A549 treated with CpdA at 1 μM for 4 hours (cell line): ENCODE measurements around the gene RTF2. TPM values are rescaled to one million over a fixed set of nuclear protein-coding genes. Genes with fewer than 3 reads are reported as not detected.

ENCODE experiments used
- total RNA-seq: library from RNA; stranded (reverse); fragments of 200-300 nt; extraction: Qiagen RNA extraction; gene quantifications from 5 replicates; pipeline ENCODE4 v1.2.3, GENCODE V29; 2022; ENCODE audit warnings: low read depth

RTF2 gene, protein sequence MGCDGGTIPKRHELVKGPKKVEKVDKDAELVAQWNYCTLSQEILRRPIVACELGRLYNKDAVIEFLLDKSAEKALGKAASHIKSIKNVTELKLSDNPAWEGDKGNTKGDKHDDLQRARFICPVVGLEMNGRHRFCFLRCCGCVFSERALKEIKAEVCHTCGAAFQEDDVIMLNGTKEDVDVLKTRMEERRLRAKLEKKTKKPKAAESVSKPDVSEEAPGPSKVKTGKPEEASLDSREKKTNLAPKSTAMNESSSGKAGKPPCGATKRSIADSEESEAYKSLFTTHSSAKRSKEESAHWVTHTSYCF
- 78.7 to 104 TPM (median 90.4 TPM) in 5 replicates for total RNA-seq

DNA sequence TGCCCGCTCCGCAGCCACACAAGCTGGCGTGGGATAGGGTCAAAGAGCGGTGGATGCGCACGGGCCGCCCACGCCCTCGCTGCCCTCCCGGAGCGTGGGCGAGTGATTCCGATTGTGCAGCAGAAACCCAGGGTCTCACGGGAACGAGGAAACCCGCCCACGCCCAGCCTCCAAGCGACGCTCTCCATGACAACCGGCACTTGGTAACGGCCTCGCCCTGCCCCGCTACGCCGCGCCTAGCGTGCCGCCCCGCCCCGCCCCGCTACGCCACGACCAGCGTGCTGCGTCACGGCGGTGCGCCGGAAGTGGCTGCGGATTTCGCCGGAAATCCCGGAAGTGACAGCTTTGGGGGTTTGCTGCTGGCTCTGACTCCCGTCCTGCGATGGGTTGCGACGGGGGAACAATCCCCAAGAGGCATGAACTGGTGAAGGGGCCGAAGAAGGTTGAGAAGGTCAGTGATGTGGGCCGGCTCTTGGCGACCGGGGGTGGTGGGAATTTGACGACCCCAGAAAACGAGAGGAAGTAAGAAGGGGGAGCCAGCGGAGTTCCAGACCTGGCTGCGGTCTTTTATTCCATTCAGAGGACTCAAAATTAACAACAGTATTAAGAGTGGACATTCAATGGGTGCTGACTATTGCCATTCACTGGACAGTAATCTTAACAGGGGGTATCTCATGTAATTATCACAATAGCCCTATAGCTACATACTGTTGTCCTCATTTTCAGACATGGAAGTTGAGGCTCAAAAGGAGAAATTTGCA lies at the start of gene RTF2:
TSS of gene RTF2 (plus strand) at position 312 of the 761 bp plus-strand sequence. CDS start at position 383, 71 bp downstream.

DNA sequence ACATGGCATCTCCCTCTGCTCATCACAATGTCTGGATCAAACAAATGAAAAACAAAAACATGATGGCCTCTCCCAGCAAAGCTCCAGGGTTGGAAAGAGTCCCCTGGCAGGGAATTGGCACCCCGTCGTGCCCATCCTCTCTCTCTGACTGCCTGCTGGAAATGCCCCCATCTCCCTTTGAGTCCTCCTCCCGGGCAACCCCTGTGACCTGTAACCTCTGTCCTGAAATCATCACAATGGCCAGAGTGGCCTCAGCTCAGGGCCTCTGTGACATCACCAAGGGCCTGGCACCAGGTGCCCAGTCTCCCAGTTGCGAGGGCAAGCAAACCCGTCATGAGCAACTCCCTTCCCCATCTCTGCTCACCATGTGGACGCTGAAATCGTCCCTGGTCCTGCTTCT lies 56.0 kb downstream of the RTF2 start, which contains the start of gene FAM209A:
TSS of gene FAM209A (plus strand) at position 301 of the 400 bp plus-strand sequence. CDS start at position 366, 65 bp downstream.

DNA sequence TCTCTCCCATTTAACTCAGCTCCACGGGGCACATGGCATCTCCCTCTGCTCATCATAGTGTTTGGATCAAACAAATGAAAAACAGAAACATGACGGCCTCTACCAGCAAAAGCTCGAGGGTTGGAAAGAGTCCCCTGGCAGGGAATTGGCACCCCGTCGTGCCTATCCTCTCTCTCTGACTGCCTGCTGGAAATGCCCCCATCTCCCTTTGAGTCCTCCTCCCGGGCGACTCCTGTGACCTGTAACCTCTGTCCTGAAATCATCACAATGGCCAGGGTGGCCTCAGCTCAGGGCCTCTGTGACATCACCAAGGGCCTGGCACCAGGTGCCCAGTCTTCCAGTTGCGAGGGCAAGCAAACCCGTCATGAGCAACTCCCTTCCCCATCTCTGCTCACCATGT lies 64.5 kb downstream of the RTF2 start, which contains the start of gene FAM209B:
TSS of gene FAM209B (plus strand) at position 301 of the 400 bp plus-strand sequence. CDS start at position 397, 96 bp downstream.

Other genes with a start within 250 kb of the RTF2 start
- gene MC3R, start 219.9 kb upstream of the RTF2 start, total RNA-seq = not detected in 5 replicates
- 9.8 to 11.6 TPM (median 11.1 TPM) in 5 replicates for gene FAM210B, start 109.7 kb upstream of the RTF2 start, total RNA-seq
- 107 to 121 TPM (median 117 TPM) in 5 replicates for gene AURKA, start 76.4 kb upstream of the RTF2 start, total RNA-seq
- gene CSTF1, start 76.0 kb upstream of the RTF2 start, total RNA-seq = 36.1 to 42.9 TPM (median 39.5 TPM) in 5 replicates
- 0.03 to 0.09 TPM (median 0.08 TPM) in 3 of 5 replicates, not detected in the others for gene CASS4, start 56.4 kb upstream of the RTF2 start, total RNA-seq
- 0.17 to 0.59 TPM (median 0.40 TPM) in 3 of 5 replicates, not detected in the others for gene FAM209A, start 56.1 kb downstream of the RTF2 start, total RNA-seq
- 0.32 to 0.76 TPM (median 0.63 TPM) in 3 of 5 replicates, not detected in the others for gene FAM209B, start 64.6 kb downstream of the RTF2 start, total RNA-seq
- gene TFAP2C, start 160.7 kb downstream of the RTF2 start, total RNA-seq = 12.8 to 17.1 TPM (median 15.8 TPM) in 5 replicates